ENCODE data around the gene ZBTB12. TPM values are rescaled to one million over a fixed set of nuclear protein-coding genes. Genes with fewer than 3 reads are reported as not detected.

ZBTB12 gene
- total and polyA plus RNA-seq, 9 of the 15 experiments (the other 6 are each of a cell fraction or from before 2014, with no cell fraction given), result 0.03 to 12.4 (median 5.8) TPM; not detected in 1

DNA sequence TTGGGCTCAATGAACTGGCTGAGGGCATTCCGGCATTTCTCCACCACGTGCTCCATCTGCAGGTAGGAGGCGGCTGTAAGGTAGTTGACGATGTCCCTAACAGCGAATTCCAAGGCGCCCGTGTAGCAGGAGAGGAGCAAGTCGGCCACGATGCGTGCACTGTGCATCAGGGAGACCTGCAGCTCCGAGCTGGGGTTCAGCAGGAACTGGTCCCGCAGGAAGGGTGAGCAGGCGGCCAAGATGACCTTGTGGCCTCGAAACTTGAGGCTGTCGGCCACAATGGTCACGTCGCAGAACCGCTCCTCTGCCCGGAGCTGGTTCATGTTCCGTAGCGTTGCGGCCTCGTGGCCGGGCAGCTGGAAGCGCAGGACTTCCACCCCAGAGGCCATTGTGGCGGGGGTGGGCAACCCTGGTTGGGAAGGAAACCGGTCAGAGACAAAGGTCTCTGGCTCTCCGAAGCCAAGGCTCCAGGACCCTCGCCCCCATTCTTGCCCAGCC lies 920 bp downstream of the ZBTB12 start (continued):
- TF ChIP-seq ARHGAP35 (IDR thresholded peaks at IDR 0.05; ENCODE audit: partially characterized antibody) (no peak), CBFA2T3 (IDR thresholded peaks at IDR 0.05) (no peak), HDAC2 (IDR thresholded peaks at IDR 0.05) (0 out of 2 replicates have a peak, but pooled peaks have one; percentile 26), RAD51 (IDR thresholded peaks at IDR 0.05; ENCODE audit: borderline replicate concordance, low read depth) (no peak), PTRF (tag; IDR thresholded peaks at IDR 0.05) (no peak), ZNF174 (CRISPR knock-in tag; IDR thresholded peaks at IDR 0.05) (no peak), ZNF76 (CRISPR knock-in tag; IDR thresholded peaks at IDR 0.05; ENCODE audit: borderline replicate concordance) (no peak), PCBP1 (IDR thresholded peaks at IDR 0.05; ENCODE audit: low read depth, low read length, poor library complexity, severe bottlenecking) (no peak), GABPB2 (CRISPR knock-in tag; conservative IDR thresholded peaks at IDR 0.05) (0 out of 2 replicates have a peak, but pooled peaks have one; percentile 42), POLR2AphosphoS5 (IDR thresholded peaks at IDR 0.05; ENCODE audit: control insufficient read depth, insufficient read depth, low read depth, low read length) (no peak), KAT8 (IDR thresholded peaks at IDR 0.05; ENCODE audit: low read depth) (no peak), ARID2 (IDR thresholded peaks at IDR 0.05) (no peak), ZNF589 (CRISPR knock-in tag; IDR thresholded peaks at IDR 0.05; ENCODE audit: low read depth) (no peak; the same call in 1 of the 2 replicates), PML (IDR thresholded peaks at IDR 0.05; ENCODE audit: low read length) (no peak), SUPT5H (IDR thresholded peaks at IDR 0.05) (peak; percentile 61; the same call in 1 of the 2 replicates), KLF1 (tag; IDR thresholded peaks at IDR 0.05) (peak; percentile 41; the same call in 1 of the 2 replicates), BACH1 (tag; IDR thresholded peaks at IDR 0.05) (no peak), PURB (CRISPR knock-in tag; IDR thresholded peaks at IDR 0.05; ENCODE audit: low read depth) (no peak), TCF3 (CRISPR knock-in tag; IDR thresholded peaks at IDR 0.05) (no peak), ATF1 (CRISPR knock-in tag; IDR thresholded peaks at IDR 0.05) (no peak), ATF1 (tag; IDR thresholded peaks at IDR 0.05) (peak; percentile 36; the same call in 1 of the 2 replicates), RBFOX2 (IDR thresholded peaks at IDR 0.05; ENCODE audit: low read depth, low read length) (peak; percentile 58; the same call in 1 of the 2 replicates), ZNF311 (CRISPR knock-in tag; IDR thresholded peaks at IDR 0.05) (no peak), ESRRB (CRISPR knock-in tag; IDR thresholded peaks at IDR 0.05; ENCODE audit: borderline replicate concordance) (no peak), ZNF165 (CRISPR knock-in tag; IDR thresholded peaks at IDR 0.05; ENCODE audit: borderline replicate concordance) (0 out of 2 replicates have a peak, but pooled peaks have one; percentile 46), HCFC1 (IDR thresholded peaks at IDR 0.05; ENCODE audit: low read depth, low read length) (no peak), GABPB1 (CRISPR knock-in tag; IDR thresholded peaks at IDR 0.05) (no peak; the same call in none of the 2 replicates), MTA3 (IDR thresholded peaks at IDR 0.05; ENCODE audit: borderline replicate concordance) (peak; percentile 50; the same call in 1 of the 2 replicates), ETV1 (tag; conservative IDR thresholded peaks at IDR 0.05; ENCODE audit: low read depth) (no peak), CBX2 (IDR thresholded peaks at IDR 0.05; ENCODE audit: insufficient read depth, low read length, poor library complexity, severe bottlenecking) (no peak)
- TF ChIP-seq, protein P1, sequence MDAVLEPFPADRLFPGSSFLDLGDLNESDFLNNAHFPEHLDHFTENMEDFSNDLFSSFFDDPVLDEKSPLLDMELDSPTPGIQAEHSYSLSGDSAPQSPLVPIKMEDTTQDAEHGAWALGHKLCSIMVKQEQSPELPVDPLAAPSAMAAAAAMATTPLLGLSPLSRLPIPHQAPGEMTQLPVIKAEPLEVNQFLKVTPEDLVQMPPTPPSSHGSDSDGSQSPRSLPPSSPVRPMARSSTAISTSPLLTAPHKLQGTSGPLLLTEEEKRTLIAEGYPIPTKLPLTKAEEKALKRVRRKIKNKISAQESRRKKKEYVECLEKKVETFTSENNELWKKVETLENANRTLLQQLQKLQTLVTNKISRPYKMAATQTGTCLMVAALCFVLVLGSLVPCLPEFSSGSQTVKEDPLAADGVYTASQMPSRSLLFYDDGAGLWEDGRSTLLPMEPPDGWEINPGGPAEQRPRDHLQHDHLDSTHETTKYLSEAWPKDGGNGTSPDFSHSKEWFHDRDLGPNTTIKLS (IDR thresholded peaks at IDR 0.05; ENCODE audit: borderline replicate concordance, low read depth), result no peak
- TF ChIP-seq, protein P2, sequence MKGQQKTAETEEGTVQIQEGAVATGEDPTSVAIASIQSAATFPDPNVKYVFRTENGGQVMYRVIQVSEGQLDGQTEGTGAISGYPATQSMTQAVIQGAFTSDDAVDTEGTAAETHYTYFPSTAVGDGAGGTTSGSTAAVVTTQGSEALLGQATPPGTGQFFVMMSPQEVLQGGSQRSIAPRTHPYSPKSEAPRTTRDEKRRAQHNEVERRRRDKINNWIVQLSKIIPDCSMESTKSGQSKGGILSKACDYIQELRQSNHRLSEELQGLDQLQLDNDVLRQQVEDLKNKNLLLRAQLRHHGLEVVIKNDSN (CRISPR knock-in tag; IDR thresholded peaks at IDR 0.05), result peak; percentile 66
